Endothelial cell of umbilical vein (primary cell): ENCODE results near the gene MED13. TPM values are rescaled to one million over a fixed set of nuclear protein-coding genes. Genes with fewer than 3 reads are reported as not detected.

Experiments used
- BruUV-seq: library from RNA; stranded (reverse); fragments of 400-500 nt; replicated peaks from 2 replicates; lab custom pipeline; 2021; lab: Mats Ljungman, UMichigan
- CTCF ChIA-PET: fragments of 300-600, 350-600 bp; sonication (Branson Sonifier 250); formaldehyde crosslinking; loops from one replicate; lab custom pipeline; 2021; ENCODE audit warnings: antibody characterized with exemption, inconsistent platforms; lab: Charles Lee
- POLR2A ChIA-PET: fragments of 300-600, 350-600 bp; sonication (Branson Sonifier 250); formaldehyde crosslinking; loops from one replicate; lab custom pipeline; 2021; ENCODE audit warnings: antibody characterized with exemption, inconsistent platforms; lab: Charles Lee
- DNase-seq: peaks from one replicate; pipeline ENCODE4 v3.0.0-alpha.2; 2011; ENCODE audit warnings: low read depth, low spot score
- FAIRE-seq: peaks from 2 replicates; lab custom pipeline; 2011; peaks lifted over from hg19 to GRCh38; lab: Jason Lieb, UNC
- H2AFZ ChIP-seq: 2 replicates; pipeline ENCODE4 v1.6.0; 2012; ENCODE audit warnings: low read depth, low read length, control low read depth, inconsistent platforms
- H3K27ac ChIP-seq: 2 replicates; pipeline ENCODE4 v1.5.1; 2011; ENCODE audit warnings: low read depth, mild to moderate bottlenecking, control low read depth, low read length, moderate library complexity; ENCODE audit not compliant: insufficient read depth
- H3K27me3 ChIP-seq, 2 experiments: 2 replicates each; pipeline versions ENCODE4 v1.6.0 to v1.6.1; 2011; ENCODE audit warnings: low read length in 2 of 2, mixed read lengths in 1 of 2; ENCODE audit not compliant: control insufficient read depth in 2 of 2, insufficient read depth in 2 of 2
- H3K36me3 ChIP-seq, 2 experiments: 2 replicates in 1 of 2; 3 replicates in 1 of 2; pipeline ENCODE4 v1.5.1; 2011; ENCODE audit warnings: low read length in 2 of 2, mild to moderate bottlenecking in 1 of 2, moderate library complexity in 1 of 2; ENCODE audit not compliant: control insufficient read depth in 2 of 2, insufficient read depth in 2 of 2; ENCODE audit errors: extremely low read depth in 1 of 2
- H3K4me1 ChIP-seq: 3 replicates; pipeline ENCODE4 v1.5.1; 2011; ENCODE audit warnings: mild to moderate bottlenecking, low read length; ENCODE audit not compliant: control insufficient read depth, insufficient read depth; ENCODE audit errors: extremely low read depth
- H3K4me2 ChIP-seq: 2 replicates; pipeline ENCODE4 v1.6.1; 2011; ENCODE audit warnings: low read length, control low read depth, mixed read lengths; ENCODE audit not compliant: insufficient read depth
- H3K4me3 ChIP-seq, 3 experiments: fragments of 200-600 bp in 1 of 3; sonication (generic), shearing (Covaris generic) in 1 of 3; replicated peaks in 1 of 3; 2 replicates each; pipeline ENCODE4 v1.5.1; 2011 to 2016; ENCODE audit warnings: control low read depth in 3 of 3, low read length in 3 of 3, mild to moderate bottlenecking in 2 of 3, inconsistent platforms in 1 of 3, low read depth in 1 of 3, moderate library complexity in 1 of 3; ENCODE audit not compliant: insufficient read depth in 1 of 3
- H3K79me2 ChIP-seq: 2 replicates; pipeline ENCODE4 v1.6.0; 2012; ENCODE audit warnings: low read length, inconsistent platforms; ENCODE audit not compliant: control insufficient read depth, insufficient read depth
- H3K9ac ChIP-seq: replicated peaks from 2 replicates; pipeline ENCODE3; 2011; ENCODE audit warnings: low read length, control low read depth; ENCODE audit not compliant: insufficient read depth; ENCODE audit errors: extremely low read depth
- H3K9me1 ChIP-seq: replicated peaks from 3 replicates; pipeline ENCODE4 v1.6.0; 2011; ENCODE audit warnings: mild to moderate bottlenecking, low read length; ENCODE audit not compliant: control insufficient read depth, insufficient read depth; ENCODE audit errors: extremely low read depth
- H3K9me3 ChIP-seq: replicated peaks from 2 replicates; pipeline ENCODE4 v1.5.1; 2012; ENCODE audit warnings: low read length, inconsistent platforms; ENCODE audit not compliant: control insufficient read depth, insufficient read depth
- H4K20me1 ChIP-seq: replicated peaks from 2 replicates; pipeline ENCODE3; 2011; ENCODE audit warnings: mild to moderate bottlenecking, low read length; ENCODE audit not compliant: control insufficient read depth, insufficient read depth; ENCODE audit errors: extremely low read depth
- EZH2 ChIP-seq: IDR thresholded peaks from 2 replicates; pipeline ENCODE4 v1.6.1; 2012; ENCODE audit warnings: borderline replicate concordance, low read depth, mild to moderate bottlenecking, moderate library complexity, low read length, inconsistent platforms; ENCODE audit not compliant: severe bottlenecking
- FOS ChIP-seq: IDR thresholded peaks from 2 replicates; pipeline ENCODE4 v1.6.1; 2011; ENCODE audit warnings: mild to moderate bottlenecking, low read length, moderate library complexity, borderline replicate concordance; ENCODE audit not compliant: insufficient read depth
- MYC ChIP-seq: IDR thresholded peaks from one replicate; pipeline ENCODE4 v1.6.1; 2011; ENCODE audit warnings: mild to moderate bottlenecking, low read depth, low read length
- POLR2AphosphoS5 ChIP-seq: IDR thresholded peaks from 2 replicates; pipeline ENCODE4 v1.6.1; 2012; ENCODE audit warnings: low read depth, mild to moderate bottlenecking, control low read depth, low read length, moderate library complexity; ENCODE audit not compliant: insufficient read depth
- dilution Hi-C: fragments of 300-500 bp; cut with MboI; formaldehyde crosslinking; loops from one replicate; pipeline ENCODE4 v1.15.0; 2019; ENCODE audit warnings: low sequenced_read_pairs; ENCODE audit not compliant: extremely low pct_ligation_motif_present
- intact Hi-C: fragments of 100-400 bp; cut with micrococcal nuclease; formaldehyde crosslinking; loops from one replicate; pipeline ENCODE4 v1.10.0; 2022
- polyA plus RNA-seq, 4 experiments: library from polyadenylated mRNA; depleted of rRNA in 3 of 4; stranded (reverse) in 3 of 4; unstranded in 1 of 4; fragments of >200 nt; gene quantifications; 2 replicates each; pipeline versions ENCODE4 v1.2.1 to v1.2.3, GENCODE V29; 2011 to 2012; ENCODE audit warnings: missing spikeins in 1 of 4
- total RNA-seq: library from RNA; stranded (reverse); gene quantifications from 2 replicates; pipeline ENCODE4 v1.2.3, GENCODE V29; 2021
- TF ChIP-seq, protein P1 (sequence below): IDR thresholded peaks from 2 replicates; pipeline ENCODE4 v1.6.1; 2011; ENCODE audit not compliant: insufficient read depth, insufficient read length
- TF ChIP-seq, protein P2 (sequence below), 2 donors: IDR thresholded peaks; 1 replicate in 1 of 2; 2 replicates in 1 of 2; pipeline ENCODE4 v1.5.1; 2011; ENCODE audit warnings: low read length in 2 of 2, mild to moderate bottlenecking in 2 of 2, moderate library complexity in 2 of 2, control low read depth in 1 of 2, inconsistent platforms in 1 of 2, low read depth in 1 of 2; ENCODE audit not compliant: insufficient read depth in 1 of 2; ENCODE audit errors: extremely low read depth in 1 of 2

The MED13 gene
- total and polyA plus RNA-seq, 2 donors (not counting 3 experiments of a cell fraction or from before 2014, with no cell fraction given): 11.6 to 49.6 TPM

DNA sequence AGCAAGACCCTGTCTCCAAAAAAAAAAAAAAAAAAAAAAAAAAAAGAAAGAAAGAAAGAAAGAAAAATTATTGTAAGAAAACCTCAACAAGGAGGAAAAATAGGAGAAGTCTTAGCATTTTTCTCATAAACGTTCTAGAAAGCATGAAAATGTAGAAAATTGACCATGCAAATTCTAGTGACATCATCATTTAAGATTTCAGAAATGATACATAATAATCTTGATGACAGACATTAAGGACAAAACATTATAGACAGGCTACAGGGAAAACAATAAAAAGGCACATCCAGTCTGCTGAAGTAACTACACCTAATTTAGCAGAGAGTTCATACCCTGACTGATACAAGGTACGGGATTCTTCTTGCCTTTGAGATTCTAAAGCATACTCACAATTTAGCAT, 21.9 kb downstream of the MED13 start:
- no peaks in the 10 kb centered on the region for H3K27me3 ChIP-seq
- H4K20me1 ChIP-seq: peaks cover 8% of the 10 kb centered on the region
- H3K27ac ChIP-seq: no peak overlapping the region
- no peak overlapping the region for H3K4me2 ChIP-seq
- H2AFZ ChIP-seq: no peak overlapping the region
- H3K9ac ChIP-seq: no peak overlapping the region
- FAIRE-seq (no peak), DNase-seq (no peak)
- H3K79me2 ChIP-seq: peaks cover 73% of the 10 kb centered on the region
- H3K4me1 ChIP-seq: no peaks in the 10 kb centered on the region
- ChIA-PET CTCF (interaction anchor here (1.8 to 2.4 kb wide), 2 partner anchors 10 to 23 kb away, joined by 6 to 7 read pairs; no protein-coding TSS in a partner anchor), POLR2A (no interaction called here)
- BruUV-seq: no TSS peak
- no peak overlapping the region for H3K4me3 ChIP-seq
- intact Hi-C loops: no loop called here
- no peaks in the 10 kb centered on the region for H3K9me3 ChIP-seq
- dilution Hi-C loops: no loop called here
- no peaks in the 10 kb centered on the region for H3K9me1 ChIP-seq
- TF ChIP-seq POLR2AphosphoS5 (no peak), FOS (no peak), EZH2 (no peak), MYC (no peak)
- TF ChIP-seq, protein P1, sequence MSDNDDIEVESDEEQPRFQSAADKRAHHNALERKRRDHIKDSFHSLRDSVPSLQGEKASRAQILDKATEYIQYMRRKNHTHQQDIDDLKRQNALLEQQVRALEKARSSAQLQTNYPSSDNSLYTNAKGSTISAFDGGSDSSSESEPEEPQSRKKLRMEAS: no peak
- TF ChIP-seq, protein P2, sequence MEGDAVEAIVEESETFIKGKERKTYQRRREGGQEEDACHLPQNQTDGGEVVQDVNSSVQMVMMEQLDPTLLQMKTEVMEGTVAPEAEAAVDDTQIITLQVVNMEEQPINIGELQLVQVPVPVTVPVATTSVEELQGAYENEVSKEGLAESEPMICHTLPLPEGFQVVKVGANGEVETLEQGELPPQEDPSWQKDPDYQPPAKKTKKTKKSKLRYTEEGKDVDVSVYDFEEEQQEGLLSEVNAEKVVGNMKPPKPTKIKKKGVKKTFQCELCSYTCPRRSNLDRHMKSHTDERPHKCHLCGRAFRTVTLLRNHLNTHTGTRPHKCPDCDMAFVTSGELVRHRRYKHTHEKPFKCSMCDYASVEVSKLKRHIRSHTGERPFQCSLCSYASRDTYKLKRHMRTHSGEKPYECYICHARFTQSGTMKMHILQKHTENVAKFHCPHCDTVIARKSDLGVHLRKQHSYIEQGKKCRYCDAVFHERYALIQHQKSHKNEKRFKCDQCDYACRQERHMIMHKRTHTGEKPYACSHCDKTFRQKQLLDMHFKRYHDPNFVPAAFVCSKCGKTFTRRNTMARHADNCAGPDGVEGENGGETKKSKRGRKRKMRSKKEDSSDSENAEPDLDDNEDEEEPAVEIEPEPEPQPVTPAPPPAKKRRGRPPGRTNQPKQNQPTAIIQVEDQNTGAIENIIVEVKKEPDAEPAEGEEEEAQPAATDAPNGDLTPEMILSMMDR (IDR thresholded peaks at IDR 0.05; ENCODE audit: extremely low read depth in 1 of 2, insufficient read depth in 1 of 2, low read depth in 1 of 2, low read length in 2 of 2): no peak
- H3K36me3 ChIP-seq: peaks cover 2% of the 10 kb centered on the region in 2 experiments
